ENCODE results near the gene PTPN22. TPM values are rescaled to one million over a fixed set of nuclear protein-coding genes. Genes with fewer than 3 reads are reported as not detected.
A peak's percentile ranks its signal among the peaks of the same experiment; 100 is the strongest.
"Not testable (repeated sequence)": the region's sequence is repeated elsewhere in the genome, so short reads cannot be mapped to it uniquely, and the experiment has no call there.

The PTPN22 gene
- total RNA-seq, 1 donor from 2014 or later: not detected

DNA sequence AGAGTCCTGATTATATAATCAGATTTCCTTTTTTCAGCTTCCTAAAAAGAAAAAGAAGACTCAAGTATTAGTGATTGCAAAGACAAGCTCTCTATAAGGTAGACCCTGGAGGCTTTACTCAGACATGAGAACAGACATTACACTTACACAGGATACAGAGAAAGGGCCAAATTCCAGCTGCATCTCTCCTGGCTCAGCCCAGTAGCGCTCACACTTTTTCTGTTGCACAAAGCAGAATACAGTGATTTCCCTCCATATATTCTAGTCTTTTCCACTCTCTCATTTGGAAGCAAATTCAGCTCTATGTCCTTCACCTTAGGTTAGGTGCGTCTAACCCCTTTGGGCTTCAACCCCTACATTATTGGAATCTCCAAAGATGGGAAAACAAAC lies 15.1 kb downstream of the PTPN22 start:
- H3K36me3 Mint-ChIP-seq (ENCODE audit: insufficient read depth): no peaks in the 10 kb centered on the region
- no peaks in the 10 kb centered on the region for H3K9me3 Mint-ChIP-seq (ENCODE audit: low read depth)
- TF ChIP-seq, protein P1, sequence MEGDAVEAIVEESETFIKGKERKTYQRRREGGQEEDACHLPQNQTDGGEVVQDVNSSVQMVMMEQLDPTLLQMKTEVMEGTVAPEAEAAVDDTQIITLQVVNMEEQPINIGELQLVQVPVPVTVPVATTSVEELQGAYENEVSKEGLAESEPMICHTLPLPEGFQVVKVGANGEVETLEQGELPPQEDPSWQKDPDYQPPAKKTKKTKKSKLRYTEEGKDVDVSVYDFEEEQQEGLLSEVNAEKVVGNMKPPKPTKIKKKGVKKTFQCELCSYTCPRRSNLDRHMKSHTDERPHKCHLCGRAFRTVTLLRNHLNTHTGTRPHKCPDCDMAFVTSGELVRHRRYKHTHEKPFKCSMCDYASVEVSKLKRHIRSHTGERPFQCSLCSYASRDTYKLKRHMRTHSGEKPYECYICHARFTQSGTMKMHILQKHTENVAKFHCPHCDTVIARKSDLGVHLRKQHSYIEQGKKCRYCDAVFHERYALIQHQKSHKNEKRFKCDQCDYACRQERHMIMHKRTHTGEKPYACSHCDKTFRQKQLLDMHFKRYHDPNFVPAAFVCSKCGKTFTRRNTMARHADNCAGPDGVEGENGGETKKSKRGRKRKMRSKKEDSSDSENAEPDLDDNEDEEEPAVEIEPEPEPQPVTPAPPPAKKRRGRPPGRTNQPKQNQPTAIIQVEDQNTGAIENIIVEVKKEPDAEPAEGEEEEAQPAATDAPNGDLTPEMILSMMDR (IDR thresholded peaks at IDR 0.05; ENCODE audit: unreplicated experiment): no peak
- no peaks in the 10 kb centered on the region for H3K27me3 Mint-ChIP-seq
- no peak overlapping the region for H3K4me3 Mint-ChIP-seq (ENCODE audit: low read depth)
- DNase-seq (ENCODE audit: low spot score, unreplicated experiment): no peak
- H3K27ac Mint-ChIP-seq: no peak overlapping the region
- H3K4me1 Mint-ChIP-seq (ENCODE audit: low read depth): no peaks in the 10 kb centered on the region

DNA sequence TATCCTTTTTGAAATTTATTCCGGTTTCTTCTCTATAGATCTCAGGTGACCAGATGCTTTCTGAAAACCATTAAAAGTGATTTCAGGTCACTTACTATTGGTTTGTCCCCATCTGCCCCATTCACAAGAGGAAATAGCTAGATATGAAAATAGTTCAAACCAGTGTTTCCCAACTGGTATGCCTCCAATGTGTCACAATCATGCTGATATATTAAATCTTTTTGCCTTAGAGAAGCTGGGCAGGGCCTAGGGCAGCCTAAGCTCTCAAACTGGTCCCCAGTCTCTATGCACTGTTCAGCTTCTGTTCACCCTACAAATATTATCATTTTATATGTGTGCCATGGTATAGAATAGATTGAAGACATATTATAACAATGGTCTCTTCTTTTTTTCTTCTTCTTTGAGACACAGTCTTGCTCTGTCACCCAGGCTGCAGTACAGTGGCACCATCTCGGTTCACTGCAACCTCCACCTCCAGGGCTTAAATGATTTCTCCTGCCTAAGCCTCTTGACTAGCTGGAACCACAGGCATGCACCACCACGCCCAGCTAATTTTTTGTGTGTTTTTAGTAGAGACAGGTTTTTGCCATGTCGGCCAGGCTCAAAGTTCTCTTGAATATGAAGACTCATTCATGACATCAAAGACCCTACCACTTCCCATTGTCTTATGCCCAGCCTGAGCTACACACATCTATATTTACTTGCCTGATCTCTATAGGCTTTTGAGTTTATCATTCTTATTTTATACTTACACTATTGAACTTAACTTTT lies 15.7 kb downstream of the PTPN22 start:
- no peaks in the 10 kb centered on the region for H3K36me3 Mint-ChIP-seq (ENCODE audit: insufficient read depth)
- TF ChIP-seq, protein P1 (IDR thresholded peaks at IDR 0.05; ENCODE audit: unreplicated experiment): no peak
- no peak for DNase-seq (ENCODE audit: low spot score, unreplicated experiment)
- H3K27me3 Mint-ChIP-seq: no peaks in the 10 kb centered on the region
- no peaks in the 10 kb centered on the region for H3K4me1 Mint-ChIP-seq (ENCODE audit: low read depth)
- H3K9me3 Mint-ChIP-seq (ENCODE audit: low read depth): no peaks in the 10 kb centered on the region
- H3K4me3 Mint-ChIP-seq (ENCODE audit: low read depth): no peak overlapping the region
- no peak overlapping the region for H3K27ac Mint-ChIP-seq

DNA sequence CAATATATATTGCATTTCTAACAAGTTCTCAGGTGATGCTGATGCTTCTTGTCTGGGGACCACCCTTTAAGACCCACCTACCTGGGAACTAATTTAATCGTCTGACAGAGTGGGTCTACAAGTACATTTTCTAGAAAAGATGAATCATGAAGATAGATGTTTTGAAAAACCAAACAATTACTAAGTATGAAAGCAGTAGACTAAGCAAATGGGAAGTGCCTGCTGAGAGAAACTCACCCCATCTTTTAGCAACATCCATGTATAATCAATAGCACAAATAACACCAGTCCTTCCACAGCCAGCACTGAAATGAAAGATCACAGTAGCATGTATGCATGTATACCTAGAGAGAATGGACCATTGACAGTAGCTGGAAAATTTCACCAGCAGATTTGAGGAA lies 17.3 kb downstream of the PTPN22 start:
- Mint-ChIP-seq H3K27me3 (no peaks in the 10 kb centered on the region), H3K9me3 (ENCODE audit: low read depth) (no peaks in the 10 kb centered on the region), H3K36me3 (ENCODE audit: insufficient read depth) (no peaks in the 10 kb centered on the region), H3K4me1 (ENCODE audit: low read depth) (no peaks in the 10 kb centered on the region), H3K4me3 (ENCODE audit: low read depth) (no peak overlapping the region), H3K27ac (no peak overlapping the region)
- no peak for DNase-seq (ENCODE audit: low spot score, unreplicated experiment)
- TF ChIP-seq, protein P1 (IDR thresholded peaks at IDR 0.05; ENCODE audit: unreplicated experiment): no peak

DNA sequence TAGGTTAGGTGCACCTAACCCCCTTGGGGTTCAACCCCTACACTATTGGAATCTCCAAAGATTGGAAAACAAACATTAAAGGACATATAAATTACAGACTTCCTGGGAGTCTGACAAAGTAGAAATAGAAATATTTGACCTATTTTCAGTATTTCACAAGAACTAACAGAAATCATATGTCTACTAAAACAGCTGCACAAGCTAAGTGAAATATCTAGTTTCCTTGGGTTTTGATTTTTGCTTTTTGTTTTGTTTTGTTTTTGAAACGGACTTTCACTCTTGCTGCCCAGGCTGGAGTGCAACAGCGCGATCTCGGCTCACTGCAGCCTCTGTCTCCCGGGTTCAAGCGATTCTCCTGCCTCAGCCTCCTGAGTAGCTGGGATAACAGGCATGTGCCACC lies 18.8 kb downstream of the PTPN22 start:
- not testable (repeated sequence) for H3K9me3 Mint-ChIP-seq (ENCODE audit: low read depth); DNase-seq (ENCODE audit: low spot score, unreplicated experiment); H3K4me1 Mint-ChIP-seq (ENCODE audit: low read depth); H3K36me3 Mint-ChIP-seq (ENCODE audit: insufficient read depth); H3K27ac Mint-ChIP-seq; H3K4me3 Mint-ChIP-seq (ENCODE audit: low read depth); H3K27me3 Mint-ChIP-seq

DNA sequence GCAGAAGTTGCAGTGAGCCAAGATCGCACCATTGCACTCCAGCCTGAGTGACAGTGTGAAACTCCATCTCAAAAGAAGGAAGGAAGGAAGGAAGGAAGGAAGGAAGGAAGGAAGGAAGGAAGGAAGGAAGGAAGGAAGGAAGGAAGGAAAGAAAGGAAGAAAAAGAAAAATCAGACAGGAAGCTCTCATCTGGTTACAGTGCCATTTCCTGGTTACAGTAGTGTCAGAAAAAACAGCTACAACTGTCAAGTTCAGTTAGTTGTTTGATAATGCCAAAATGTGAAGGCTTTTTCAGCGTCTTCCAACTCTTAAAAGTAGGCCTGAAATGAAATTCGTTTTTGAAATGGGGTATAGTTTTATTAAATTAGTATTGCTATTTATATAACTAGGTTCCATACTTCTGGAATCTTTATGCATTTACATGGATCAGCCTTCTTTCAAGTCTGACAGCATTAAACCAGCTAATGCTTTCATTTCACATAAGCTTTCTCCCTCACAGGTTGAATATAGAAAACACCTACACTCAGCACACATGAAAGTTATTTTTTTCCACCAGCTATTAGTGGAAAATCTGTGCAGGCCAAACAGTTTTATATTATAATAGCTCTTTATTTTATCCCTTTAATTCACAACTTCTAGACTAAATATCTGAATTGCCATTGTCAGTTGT lies 21.2 kb downstream of the PTPN22 start:
- no peaks in the 10 kb centered on the region for H3K4me1 Mint-ChIP-seq (ENCODE audit: low read depth)
- peak overlapping the region; percentile 74 for H3K27ac Mint-ChIP-seq
- DNase-seq (ENCODE audit: low spot score, unreplicated experiment): no peak
- no peak overlapping the region for H3K4me3 Mint-ChIP-seq (ENCODE audit: low read depth)
- H3K36me3 Mint-ChIP-seq (ENCODE audit: insufficient read depth): no peaks in the 10 kb centered on the region
- H3K27me3 Mint-ChIP-seq: no peaks in the 10 kb centered on the region
- H3K9me3 Mint-ChIP-seq (ENCODE audit: low read depth): peaks cover 17% of the 10 kb centered on the region
- TF ChIP-seq, protein P1 (IDR thresholded peaks at IDR 0.05; ENCODE audit: unreplicated experiment): no peak

DNA sequence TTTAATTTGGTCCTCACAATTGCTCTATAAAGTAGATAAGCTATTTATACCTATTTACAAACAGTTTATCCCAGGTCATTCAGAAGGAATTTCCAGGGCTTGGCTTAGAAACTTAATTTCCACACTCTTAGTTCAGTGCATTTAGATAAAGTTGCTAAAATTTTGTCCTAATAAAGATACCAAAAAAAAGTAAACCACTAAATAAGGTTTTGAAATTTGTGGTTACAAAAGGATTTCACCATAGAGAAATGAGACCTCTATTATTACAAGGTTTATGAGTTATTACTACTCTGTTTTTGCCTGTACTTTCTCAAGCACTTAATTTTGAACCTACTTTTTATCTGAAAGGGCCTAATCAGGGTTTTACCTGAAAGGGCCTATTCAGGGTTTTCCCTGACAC lies 22.4 kb downstream of the PTPN22 start:
- no peaks in the 10 kb centered on the region for H3K36me3 Mint-ChIP-seq (ENCODE audit: insufficient read depth)
- H3K9me3 Mint-ChIP-seq (ENCODE audit: low read depth): peaks cover 17% of the 10 kb centered on the region
- DNase-seq (ENCODE audit: low spot score, unreplicated experiment): no peak
- H3K27ac Mint-ChIP-seq: no peak overlapping the region
- no peaks in the 10 kb centered on the region for H3K27me3 Mint-ChIP-seq
- TF ChIP-seq, protein P1 (IDR thresholded peaks at IDR 0.05; ENCODE audit: unreplicated experiment): no peak
- no peak overlapping the region for H3K4me3 Mint-ChIP-seq (ENCODE audit: low read depth)
- no peaks in the 10 kb centered on the region for H3K4me1 Mint-ChIP-seq (ENCODE audit: low read depth)
